ENCODE measurements around the gene SLC15A1.

SLC15A1 gene

GRCh38 chr13:98675837-98676236 lies 76.6 kb downstream of the SLC15A1 start:
- no peak overlapping the region for H3K4me3 ChIP-seq (ENCODE audit: low read depth, low read length)
- TF ChIP-seq CTCF (IDR thresholded peaks at IDR 0.05; ENCODE audit: low read depth, low read length): no peak

GRCh38 chr13:98675066-98675465 lies 77.4 kb downstream of the SLC15A1 start:
- H3K4me3 ChIP-seq (ENCODE audit: low read depth, low read length): no peak overlapping the region
- no peak for TF ChIP-seq CTCF (IDR thresholded peaks at IDR 0.05; ENCODE audit: low read depth, low read length)

GRCh38 chr13:98672947-98673613 lies 79.4 kb downstream of the SLC15A1 start:
- peak; percentile 81 for TF ChIP-seq CTCF (IDR thresholded peaks at IDR 0.05; ENCODE audit: low read depth, low read length)
- no peak overlapping the region for H3K4me3 ChIP-seq (ENCODE audit: low read depth, low read length)

- H3K4me3 ChIP-seq (ENCODE audit: low read depth, low read length): no peak overlapping the region
- no peak for TF ChIP-seq CTCF (IDR thresholded peaks at IDR 0.05; ENCODE audit: low read depth, low read length)
These were observed 84.3 kb downstream of the SLC15A1 start for GRCh38 chr13:98668155-98668554.

GRCh38 chr13:98665638-98665995 lies 86.9 kb downstream of the SLC15A1 start:
- no peak for TF ChIP-seq CTCF (IDR thresholded peaks at IDR 0.05; ENCODE audit: low read depth, low read length)
- H3K4me3 ChIP-seq (ENCODE audit: low read depth, low read length): no peak overlapping the region

GRCh38 chr13:98664924-98665637 lies 87.4 kb downstream of the SLC15A1 start:
- TF ChIP-seq CTCF (IDR thresholded peaks at IDR 0.05; ENCODE audit: low read depth, low read length): no peak

GRCh38 chr13:98664510-98664909 lies 88.0 kb downstream of the SLC15A1 start:
- TF ChIP-seq CTCF (IDR thresholded peaks at IDR 0.05; ENCODE audit: low read depth, low read length): no peak
- H3K4me3 ChIP-seq (ENCODE audit: low read depth, low read length): no peak overlapping the region

More at GRCh38 chr13:98664924-98665637, 87.4 kb downstream of the SLC15A1 start:
- no peak overlapping the region for H3K4me3 ChIP-seq (ENCODE audit: low read depth, low read length)
